Left lung (tissue), 10 donors: Measurements from ENCODE around the gene VPS26C. TPM values are rescaled to one million over a fixed set of nuclear protein-coding genes. Genes with fewer than 3 reads are reported as not detected.

Experiments
- ATAC-seq: fragments of 200-7000 bp; cut with Tn5 transposase; one replicate; pipeline ENCODE4 v1.9.1; 2020; ENCODE audit warnings: moderate library complexity
- DNase-seq, 4 donors: peaks; one replicate each; pipeline ENCODE4 v3.0.0-alpha.2; 2013 to 2020
- H3K27ac ChIP-seq, 2 donors: fragments of 200-600 bp; sonication (generic) in 1 of 2; one replicate each; pipeline versions ENCODE4 v1.5.0 to v1.8.0; 2020 to 2021
- H3K27me3 ChIP-seq, 2 donors: fragments of 200-600 bp; sonication (generic) in 1 of 2; one replicate each; pipeline versions ENCODE4 v1.5.0 to v1.8.0; 2020 to 2021
- H3K36me3 ChIP-seq, 2 donors: fragments of 200-600 bp; sonication (generic) in 1 of 2; one replicate each; pipeline versions ENCODE4 v1.5.0 to v1.8.0; 2020 to 2021
- H3K4me1 ChIP-seq, 2 donors: fragments of 200-600 bp; one replicate each; pipeline ENCODE4 v1.8.0; 2021
- H3K4me3 ChIP-seq, 2 donors: fragments of 200-600 bp; sonication (generic) in 1 of 2; one replicate each; pipeline versions ENCODE4 v1.5.0 to v1.8.0; 2020 to 2021; ENCODE audit warnings: mild to moderate bottlenecking in 1 of 2
- H3K9me3 ChIP-seq, 2 donors: fragments of 200-600 bp; sonication (generic) in 1 of 2; one replicate each; pipeline versions ENCODE4 v1.5.0 to v1.8.0; 2020 to 2021
- CTCF ChIP-seq, 2 donors: fragments of 200-600 bp; sonication (generic) in 1 of 2; IDR thresholded peaks; one replicate each; pipeline versions ENCODE4 v1.5.0 to v1.8.0; 2021; ENCODE audit warnings: antibody characterized with exemption in 2 of 2
- intact Hi-C, 2 donors: fragments of 100-400 bp; cut with DNase I; formaldehyde crosslinking; loops; one replicate each; pipeline versions ENCODE4 v1.11.2 to v1.14.2; 2022
- polyA plus RNA-seq, 6 donors: library from polyadenylated mRNA; unstranded; fragments of 120-200 nt; gene quantifications; one replicate each; pipeline ENCODE4 v1.2.1, GENCODE V29; 2013; ENCODE audit not compliant: insufficient read length in 6 of 6
- total RNA-seq, 2 donors: library from RNA; stranded (reverse); fragmentation: NEBNext Ultra II Directional; extraction: Animal tissue kit (Norgen Biotek cat#: 25700); gene quantifications; one replicate each; pipeline ENCODE4 v1.2.1, GENCODE V29; 2021
- donor health status: DM: no; HTN: yes; CAD: no.
- donor health status: DM: no; HTN: no; CAD: no.

The VPS26C gene
- total and polyA plus RNA-seq, 8 donors: 34.6 to 66.2 (median 38.4) TPM

GRCh38 chr21:37257511-37257966, 9.6 kb downstream of the VPS26C start:
- peak overlapping the region; percentile 55 for H3K4me3 ChIP-seq
- no peaks in the 10 kb centered on the region for H3K36me3 ChIP-seq
- peak; percentile 39 to 80 (median 48) for DNase-seq
- TF ChIP-seq CTCF (IDR thresholded peaks at IDR 0.05): no peak
- H3K27me3 ChIP-seq: no peaks in the 10 kb centered on the region
- peaks cover 6 to 35% of the 10 kb centered on the region in 2 donors for H3K4me1 ChIP-seq
- intact Hi-C loops: no loop called here
- ATAC-seq: peak; percentile 55
- H3K9me3 ChIP-seq: no peaks in the 10 kb centered on the region
- peak overlapping the region; percentile 68 to 87 for H3K27ac ChIP-seq

GRCh38 chr21:37253991-37254390, 13.1 kb downstream of the VPS26C start:
- TF ChIP-seq CTCF (IDR thresholded peaks at IDR 0.05): no peak
- intact Hi-C loops: no loop called here
- no peaks in the 10 kb centered on the region for H3K9me3 ChIP-seq
- peak in 1 of 4 donors; percentile 23 for DNase-seq
- H3K27ac ChIP-seq: no peak overlapping the region
- H3K4me3 ChIP-seq: no peak overlapping the region
- no peak for ATAC-seq
- H3K36me3 ChIP-seq: no peaks in the 10 kb centered on the region
- peaks cover 6 to 49% of the 10 kb centered on the region in 2 donors for H3K4me1 ChIP-seq
- no peaks in the 10 kb centered on the region for H3K27me3 ChIP-seq

GRCh38 chr21:37251294-37251634, 15.9 kb downstream of the VPS26C start:
- no peaks in the 10 kb centered on the region for H3K9me3 ChIP-seq
- H3K36me3 ChIP-seq: no peaks in the 10 kb centered on the region
- TF ChIP-seq CTCF (IDR thresholded peaks at IDR 0.05): no peak
- ATAC-seq (peak; percentile 16), DNase-seq (no peak)
- peaks cover 0 to 25% of the 10 kb centered on the region in 2 donors for H3K4me1 ChIP-seq
- no peaks in the 10 kb centered on the region for H3K27me3 ChIP-seq
- intact Hi-C loops: no loop called here
- H3K27ac ChIP-seq: peak overlapping the region in 1 of 2 donors; percentile 45
- no peak overlapping the region for H3K4me3 ChIP-seq

GRCh38 chr21:37249112-37249904, 17.8 kb downstream of the VPS26C start:
- H3K4me3 ChIP-seq: no peak overlapping the region
- H3K9me3 ChIP-seq: no peaks in the 10 kb centered on the region
- TF ChIP-seq CTCF (IDR thresholded peaks at IDR 0.05): no peak
- H3K27me3 ChIP-seq: no peaks in the 10 kb centered on the region
- intact Hi-C loops: no loop called here
- no peak for DNase-seq
- H3K4me1 ChIP-seq: peaks cover 0 to 42% of the 10 kb centered on the region in 2 donors
- no peak for ATAC-seq
- H3K27ac ChIP-seq: no peak overlapping the region
- no peaks in the 10 kb centered on the region for H3K36me3 ChIP-seq

GRCh38 chr21:37248298-37248697, 18.8 kb downstream of the VPS26C start:
- Histone ChIP-seq H3K4me1 (peaks cover 0 to 45% of the 10 kb centered on the region in 2 donors), H3K9me3 (no peaks in the 10 kb centered on the region), H3K27me3 (no peaks in the 10 kb centered on the region), H3K4me3 (no peak overlapping the region), H3K36me3 (no peaks in the 10 kb centered on the region), H3K27ac (no peak overlapping the region)
- intact Hi-C loops: no loop called here
- no peak for TF ChIP-seq CTCF (IDR thresholded peaks at IDR 0.05)
- ATAC-seq: no peak
- DNase-seq: no peak
